Fibroblast of lung (primary cell): Measurements from ENCODE around the gene FOXD1. TPM values are rescaled to one million over a fixed set of nuclear protein-coding genes. Genes with fewer than 3 reads are reported as not detected.

Experiments
- DNase-seq, 2 donors: peaks; one replicate each; pipeline versions ENCODE4 v3.0.0 to v3.0.0-alpha.2; 2010; ENCODE audit warnings: low read depth in 2 of 2
- H2AFZ ChIP-seq: 2 replicates; pipeline ENCODE4 v1.5.1; 2012; ENCODE audit warnings: low read length, control low read depth, inconsistent platforms
- H3K27ac ChIP-seq: 2 replicates; pipeline ENCODE4 v1.5.1; 2011; ENCODE audit warnings: low read length, control low read depth; ENCODE audit not compliant: insufficient read depth
- H3K27me3 ChIP-seq: 2 replicates; pipeline ENCODE4 v1.5.1; 2011; ENCODE audit warnings: mild to moderate bottlenecking, low read length; ENCODE audit not compliant: control insufficient read depth, insufficient read depth
- H3K36me3 ChIP-seq: 2 replicates; pipeline ENCODE4 v1.5.1; 2011; ENCODE audit warnings: low read length; ENCODE audit not compliant: control insufficient read depth, insufficient read depth
- H3K4me1 ChIP-seq: 2 replicates; pipeline ENCODE4 v1.5.1; 2011; ENCODE audit warnings: low read length; ENCODE audit not compliant: control insufficient read depth, insufficient read depth; ENCODE audit errors: extremely low read depth
- H3K4me2 ChIP-seq: 2 replicates; pipeline ENCODE4 v1.5.1; 2011; ENCODE audit warnings: low read length, control low read depth; ENCODE audit not compliant: insufficient read depth; ENCODE audit errors: extremely low read depth
- H3K4me3 ChIP-seq, 4 experiments: fragments of 200-600 bp in 1 of 4; sonication (generic) in 1 of 4; replicated peaks in 1 of 4; 2 replicates each; pipeline ENCODE4 v1.5.1; 2011 to 2016; ENCODE audit warnings: low read length in 4 of 4, low read depth in 3 of 4, mild to moderate bottlenecking in 3 of 4, control low read depth in 2 of 4, inconsistent platforms in 1 of 4, mixed read lengths in 1 of 4; ENCODE audit not compliant: insufficient read depth in 1 of 4; ENCODE audit errors: control extremely low read depth in 1 of 4
- H3K79me2 ChIP-seq: 2 replicates; pipeline ENCODE4 v1.5.1; 2012; ENCODE audit warnings: mild to moderate bottlenecking, low read length, inconsistent platforms; ENCODE audit not compliant: control insufficient read depth, insufficient read depth
- H3K9ac ChIP-seq: 2 replicates; pipeline ENCODE4 v1.5.1; 2011; ENCODE audit warnings: mild to moderate bottlenecking, low read length, control low read depth; ENCODE audit not compliant: insufficient read depth
- H3K9me3 ChIP-seq: 2 replicates; pipeline ENCODE4 v1.5.1; 2012; ENCODE audit warnings: low read depth, low read length; ENCODE audit not compliant: control insufficient read depth, insufficient read depth
- H4K20me1 ChIP-seq: 2 replicates; pipeline ENCODE4 v1.5.1; 2011; ENCODE audit warnings: low read length; ENCODE audit not compliant: control insufficient read depth, insufficient read depth; ENCODE audit errors: extremely low read depth
- EZH2 ChIP-seq: IDR thresholded peaks from 2 replicates; pipeline ENCODE4 v1.5.1; 2012; ENCODE audit warnings: low read length, control low read depth, mild to moderate bottlenecking; ENCODE audit errors: missing control alignments
- polyA plus RNA-seq, 2 donors: library from polyadenylated mRNA; depleted of rRNA in 1 of 2; stranded (reverse) in 1 of 2; unstranded in 1 of 2; fragments of >200 nt; gene quantifications; 2 replicates each; pipeline ENCODE4 v1.2.1, GENCODE V29; 2011 to 2012; ENCODE audit warnings: missing spikeins in 1 of 2
- total RNA-seq: library from RNA; depleted of rRNA; stranded (reverse); fragments of >200 nt; gene quantifications from 2 replicates; pipeline ENCODE4 v1.2.1, GENCODE V29; 2014
- TF ChIP-seq, protein P1 (sequence below), 2 donors: IDR thresholded peaks in 1 of 2; conservative IDR thresholded peaks in 1 of 2; 1 replicate in 1 of 2; 2 replicates in 1 of 2; pipeline ENCODE4 v1.5.1; 2011 to 2012; ENCODE audit warnings: low read length in 2 of 2, control low read depth in 1 of 2, inconsistent platforms in 1 of 2, low read depth in 1 of 2, mild to moderate bottlenecking in 1 of 2

Gene FOXD1
- total and polyA plus RNA-seq, 2 donors (not counting 1 experiment from before 2014, with no cell fraction given): 1.5 to 8.7 TPM

DNA sequence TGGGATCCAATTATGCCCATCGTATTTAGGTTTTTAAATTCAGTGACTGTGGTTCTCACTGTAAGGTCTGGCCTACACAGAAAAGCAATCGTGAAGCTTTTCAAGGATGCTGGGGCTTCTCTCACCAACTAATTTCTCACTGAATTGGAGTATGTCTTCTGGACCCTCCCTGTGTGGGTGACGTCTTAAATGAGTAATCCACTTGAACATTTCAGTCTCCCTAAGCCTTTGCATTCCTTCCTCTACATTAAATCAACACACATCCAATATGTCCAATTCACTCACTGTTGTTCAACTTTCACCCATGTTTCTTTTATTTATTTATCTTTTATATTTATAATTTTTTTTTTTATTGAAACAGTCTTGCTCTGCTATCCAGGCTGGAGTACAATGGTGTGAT is 37.1 kb upstream of the FOXD1 start:
- H3K27me3 ChIP-seq: peaks cover 7% of the 10 kb centered on the region
- H3K4me1 ChIP-seq: no peaks in the 10 kb centered on the region

GRCh38 chr5:73484511-73484910 is 35.9 kb upstream of the FOXD1 start:
- H4K20me1 ChIP-seq: no peaks in the 10 kb centered on the region
- H3K4me2 ChIP-seq: no peak overlapping the region
- H3K4me1 ChIP-seq: no peaks in the 10 kb centered on the region
- H3K4me3 ChIP-seq: no peak overlapping the region
- no peak for DNase-seq
- H3K27me3 ChIP-seq: peaks cover 9% of the 10 kb centered on the region
- H3K79me2 ChIP-seq: no peaks in the 10 kb centered on the region
- no peak for TF ChIP-seq EZH2
- TF ChIP-seq, protein P1, sequence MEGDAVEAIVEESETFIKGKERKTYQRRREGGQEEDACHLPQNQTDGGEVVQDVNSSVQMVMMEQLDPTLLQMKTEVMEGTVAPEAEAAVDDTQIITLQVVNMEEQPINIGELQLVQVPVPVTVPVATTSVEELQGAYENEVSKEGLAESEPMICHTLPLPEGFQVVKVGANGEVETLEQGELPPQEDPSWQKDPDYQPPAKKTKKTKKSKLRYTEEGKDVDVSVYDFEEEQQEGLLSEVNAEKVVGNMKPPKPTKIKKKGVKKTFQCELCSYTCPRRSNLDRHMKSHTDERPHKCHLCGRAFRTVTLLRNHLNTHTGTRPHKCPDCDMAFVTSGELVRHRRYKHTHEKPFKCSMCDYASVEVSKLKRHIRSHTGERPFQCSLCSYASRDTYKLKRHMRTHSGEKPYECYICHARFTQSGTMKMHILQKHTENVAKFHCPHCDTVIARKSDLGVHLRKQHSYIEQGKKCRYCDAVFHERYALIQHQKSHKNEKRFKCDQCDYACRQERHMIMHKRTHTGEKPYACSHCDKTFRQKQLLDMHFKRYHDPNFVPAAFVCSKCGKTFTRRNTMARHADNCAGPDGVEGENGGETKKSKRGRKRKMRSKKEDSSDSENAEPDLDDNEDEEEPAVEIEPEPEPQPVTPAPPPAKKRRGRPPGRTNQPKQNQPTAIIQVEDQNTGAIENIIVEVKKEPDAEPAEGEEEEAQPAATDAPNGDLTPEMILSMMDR (conservative IDR thresholded peaks at IDR 0.05 in 1 of 2, IDR thresholded peaks at IDR 0.05 in 1 of 2; ENCODE audit: low read depth in 1 of 2, low read length in 2 of 2): no peak
- no peak overlapping the region for H2AFZ ChIP-seq
- H3K9ac ChIP-seq: no peak overlapping the region
- H3K36me3 ChIP-seq: no peaks in the 10 kb centered on the region
- no peaks in the 10 kb centered on the region for H3K9me3 ChIP-seq
- no peak overlapping the region for H3K27ac ChIP-seq

More for the DNA sequence above, 37.1 kb upstream of the FOXD1 start:
- no peak overlapping the region for H3K9ac ChIP-seq
- TF ChIP-seq, protein P1 (conservative IDR thresholded peaks at IDR 0.05 in 1 of 2, IDR thresholded peaks at IDR 0.05 in 1 of 2; ENCODE audit: low read depth in 1 of 2, low read length in 2 of 2): no peak
- TF ChIP-seq EZH2: no peak
- peak; percentile 9 to 74 for DNase-seq
- no peaks in the 10 kb centered on the region for H3K79me2 ChIP-seq
- H3K4me3 ChIP-seq: no peak overlapping the region
- H4K20me1 ChIP-seq: no peaks in the 10 kb centered on the region
- H3K36me3 ChIP-seq: no peaks in the 10 kb centered on the region
- no peak overlapping the region for H3K4me2 ChIP-seq
- no peak overlapping the region for H3K27ac ChIP-seq
- no peak overlapping the region for H2AFZ ChIP-seq
- H3K9me3 ChIP-seq: no peaks in the 10 kb centered on the region

DNA sequence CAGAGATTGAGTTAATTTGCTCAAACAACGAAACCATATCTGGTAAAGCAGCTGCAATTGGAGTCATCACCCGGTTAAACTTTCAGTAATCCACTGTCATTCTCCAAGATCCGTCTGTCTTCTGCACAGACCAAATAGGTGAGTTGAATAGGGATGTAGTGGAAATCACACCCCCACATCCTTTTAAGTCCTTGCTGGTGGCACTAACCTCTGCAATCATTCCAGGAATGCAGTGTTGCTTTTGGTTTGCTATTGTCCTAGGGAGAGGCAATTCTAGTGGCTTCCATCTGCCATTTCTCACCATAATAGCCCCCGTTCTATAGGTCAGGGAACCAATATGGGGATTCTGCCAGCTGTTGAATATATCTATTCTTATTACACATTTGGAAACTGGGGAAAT is 35.1 kb upstream of the FOXD1 start:
- H4K20me1 ChIP-seq: no peaks in the 10 kb centered on the region
- H3K27ac ChIP-seq: no peak overlapping the region
- no peak overlapping the region for H3K9ac ChIP-seq
- no peak overlapping the region for H3K4me2 ChIP-seq
- H3K4me1 ChIP-seq: no peaks in the 10 kb centered on the region
- H3K36me3 ChIP-seq: no peaks in the 10 kb centered on the region
- peaks cover 9% of the 10 kb centered on the region for H3K27me3 ChIP-seq
- H3K79me2 ChIP-seq: no peaks in the 10 kb centered on the region
- DNase-seq: no peak
- TF ChIP-seq, protein P1 (conservative IDR thresholded peaks at IDR 0.05 in 1 of 2, IDR thresholded peaks at IDR 0.05 in 1 of 2; ENCODE audit: low read depth in 1 of 2, low read length in 2 of 2): no peak
- H3K4me3 ChIP-seq: no peak overlapping the region
- H2AFZ ChIP-seq: no peak overlapping the region
- H3K9me3 ChIP-seq: no peaks in the 10 kb centered on the region
